COR-L47 (cell line): ENCODE results near the gene RBMS1.

Experiments used
- DNase-seq: peaks from one replicate; lab custom pipeline; 2025; lab: John Stamatoyannopoulos, UW

The RBMS1 gene

DNA sequence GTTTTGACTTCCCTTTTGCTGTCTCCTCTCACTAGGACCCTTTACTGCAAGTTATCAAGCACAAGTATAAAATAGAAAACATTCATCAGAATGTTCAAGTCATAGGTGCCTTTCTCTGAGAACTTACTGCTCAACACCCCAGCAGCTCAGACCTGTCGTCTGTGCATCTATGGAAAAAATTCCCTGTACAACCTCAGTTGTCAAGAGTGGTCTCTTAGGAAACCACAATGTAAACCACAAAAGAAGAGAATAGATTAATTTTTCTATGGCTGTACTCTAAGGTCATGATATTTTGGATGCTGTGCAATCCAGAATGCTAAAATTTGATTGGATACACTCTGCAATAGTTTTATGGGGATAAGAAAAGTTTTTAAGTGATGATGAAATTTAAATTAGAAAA is 84.1 kb downstream of the RBMS1 start:
- DNase-seq = no peak

DNA sequence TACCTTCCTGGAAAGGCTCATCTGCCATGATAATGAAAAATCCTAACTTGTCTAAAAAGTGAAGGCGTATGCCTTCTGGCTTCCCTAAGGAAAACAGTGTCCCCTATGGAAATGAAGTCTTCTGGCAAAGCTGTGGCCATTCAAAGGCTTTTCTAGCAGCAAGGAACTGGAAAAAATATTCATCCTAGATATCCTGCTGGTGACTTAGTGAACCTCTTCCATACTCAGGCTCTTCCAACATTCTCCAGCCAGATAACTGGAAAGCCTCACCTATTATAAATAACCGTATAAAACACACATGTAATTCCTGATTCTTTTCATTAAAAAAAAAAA is 84.7 kb downstream of the RBMS1 start:
- DNase-seq = no peak

DNA sequence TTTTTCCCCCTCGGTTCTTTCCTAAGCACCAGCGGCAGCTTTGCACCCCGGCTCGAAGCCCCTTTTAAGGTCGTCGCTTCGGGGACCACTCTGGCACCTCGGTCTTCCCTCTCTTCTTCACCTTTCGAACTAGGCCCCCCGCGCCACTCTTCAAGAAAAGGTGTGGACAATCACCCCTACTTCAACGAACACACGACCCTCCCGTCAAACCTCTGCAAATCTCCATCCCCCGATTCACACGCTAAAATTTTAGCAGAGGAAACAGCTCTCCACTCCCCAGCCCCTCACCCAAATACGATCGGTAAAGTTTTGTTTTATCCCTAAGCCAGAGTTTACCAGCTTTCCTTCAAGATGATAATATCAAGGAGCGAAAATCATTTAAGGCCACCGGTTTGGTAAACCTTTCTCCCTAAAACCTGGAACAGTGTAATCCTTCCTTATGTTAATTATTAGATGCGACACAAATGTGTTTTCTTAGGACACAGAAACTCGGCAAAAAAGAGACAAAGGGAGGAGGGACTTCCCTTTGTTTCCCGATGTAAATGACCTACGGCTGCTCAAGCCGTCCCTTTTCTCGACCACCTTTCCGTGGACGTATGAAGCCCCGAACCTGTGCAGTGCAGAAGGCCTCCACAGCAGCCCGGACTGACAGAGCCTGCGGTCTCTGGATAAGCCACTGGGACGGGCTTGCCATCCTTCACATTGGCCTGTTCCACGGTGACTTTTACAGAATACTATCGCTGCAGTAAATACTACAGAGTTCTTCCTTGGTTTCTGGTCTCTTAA is 85.2 kb downstream of the RBMS1 start:
- DNase-seq = no peak

DNA sequence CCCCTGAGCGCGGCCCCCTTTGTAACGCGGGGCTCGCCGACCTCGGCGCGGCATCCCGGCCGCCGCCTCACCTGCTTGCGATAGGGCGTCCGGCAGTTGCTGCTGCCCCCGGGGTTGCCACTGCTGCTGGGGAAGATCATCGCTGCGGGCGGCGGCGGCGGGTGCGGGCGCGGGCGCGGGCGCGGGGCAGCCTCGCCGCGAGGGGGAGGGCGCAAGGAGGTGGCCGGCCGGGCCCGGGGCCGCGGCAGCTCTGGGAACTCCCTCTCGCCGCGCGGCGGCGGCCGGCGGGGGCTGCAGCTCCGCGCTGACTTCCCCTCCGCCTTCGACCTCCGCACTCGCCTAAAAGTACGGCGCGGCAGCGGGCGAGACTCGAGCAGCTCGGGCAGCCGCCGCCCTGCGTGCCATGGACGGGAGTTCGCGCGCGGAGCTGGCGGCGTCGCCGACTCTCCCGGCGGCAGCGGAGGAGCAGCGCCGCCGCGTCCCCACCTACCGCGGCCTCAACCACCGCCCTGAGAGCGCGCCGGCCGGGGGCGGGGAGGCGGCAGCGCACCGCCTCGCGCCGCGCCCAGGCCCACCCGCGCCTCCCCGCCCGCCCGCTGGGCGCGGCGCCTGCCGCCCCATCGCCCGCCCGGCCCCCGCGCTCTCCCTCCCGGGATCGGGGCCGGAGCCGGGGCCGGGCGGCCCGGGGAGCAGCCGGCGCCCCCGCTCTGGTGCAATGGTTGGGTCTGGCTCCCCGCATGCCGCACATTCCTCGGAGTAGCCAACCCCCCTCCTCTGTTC is 86.0 kb downstream of the RBMS1 start:
- DNase-seq = peak; percentile 54

DNA sequence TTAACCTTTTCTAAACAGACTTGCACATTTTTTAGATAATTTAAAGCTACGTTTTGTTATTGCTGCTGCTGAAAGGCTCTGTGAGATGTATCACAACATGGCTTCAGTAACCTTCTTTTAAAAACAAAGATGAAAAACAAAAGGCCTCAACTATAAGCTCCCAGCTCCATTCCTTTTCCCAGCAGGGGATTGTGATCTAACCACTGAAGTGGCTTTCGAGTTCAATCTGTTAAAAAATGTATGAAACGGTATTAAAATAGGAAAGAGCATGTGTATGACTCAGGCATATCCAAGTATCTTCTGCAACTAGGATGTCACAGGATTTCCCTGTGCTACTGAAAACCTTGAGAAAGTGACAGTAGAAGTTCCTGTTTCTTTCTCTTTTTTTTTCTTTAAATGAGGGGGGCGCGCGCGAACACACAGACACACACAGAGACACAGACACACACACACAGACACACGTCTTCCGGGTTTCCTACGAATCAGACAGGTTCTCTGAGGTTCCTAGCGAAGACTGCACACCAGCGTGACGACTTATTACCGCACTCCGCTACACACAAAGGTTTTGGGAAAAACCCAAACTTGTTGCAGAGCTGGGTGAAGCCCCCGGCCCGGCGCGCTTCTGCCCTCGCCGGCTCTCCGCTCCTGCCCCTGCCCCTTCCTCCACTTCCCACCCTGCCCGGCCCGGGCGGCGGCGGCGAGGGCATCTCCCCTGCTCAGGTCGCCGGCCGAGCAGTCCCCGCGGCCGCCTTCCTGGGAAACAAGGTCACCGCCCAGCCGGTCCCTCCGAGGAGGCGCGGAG is 86.8 kb downstream of the RBMS1 start:
- peak; percentile 40 for DNase-seq

DNA sequence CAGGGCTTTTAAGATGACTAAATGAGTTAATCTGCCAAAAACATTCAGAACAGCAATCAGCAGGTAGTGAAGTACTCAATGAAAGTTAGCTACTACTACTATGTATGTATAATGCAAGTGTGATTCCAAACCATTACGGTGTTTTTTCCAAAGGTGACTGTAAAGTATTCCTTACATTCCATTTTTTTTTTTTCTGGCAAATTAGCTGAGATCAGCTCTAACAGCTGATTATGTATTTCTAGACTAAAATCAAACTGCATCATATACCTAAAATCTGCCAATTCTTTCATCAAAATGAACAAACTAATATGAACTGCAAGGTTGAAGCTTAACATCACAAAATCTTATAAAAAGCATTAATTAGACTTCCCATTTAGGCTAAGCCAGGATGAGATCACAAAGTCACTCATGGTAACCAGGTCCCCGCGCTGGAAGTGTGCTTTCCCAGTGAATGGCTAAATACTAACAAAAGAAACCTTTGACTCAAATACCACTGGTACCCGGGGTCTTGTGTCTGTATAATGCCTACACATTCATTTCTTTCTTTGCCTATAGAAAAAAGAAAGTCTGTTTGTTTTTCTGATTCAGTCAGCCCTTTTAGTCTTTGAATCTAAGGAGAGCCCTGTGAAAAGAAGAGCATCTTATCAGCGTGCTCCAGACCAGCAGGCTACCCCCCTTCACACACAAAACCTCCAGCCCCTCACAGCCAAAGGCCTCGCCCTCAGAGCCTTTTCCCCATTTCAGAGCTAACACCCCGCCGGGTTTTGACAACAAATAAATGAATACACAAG is 88.3 kb downstream of the RBMS1 start:
- no peak for DNase-seq

DNA sequence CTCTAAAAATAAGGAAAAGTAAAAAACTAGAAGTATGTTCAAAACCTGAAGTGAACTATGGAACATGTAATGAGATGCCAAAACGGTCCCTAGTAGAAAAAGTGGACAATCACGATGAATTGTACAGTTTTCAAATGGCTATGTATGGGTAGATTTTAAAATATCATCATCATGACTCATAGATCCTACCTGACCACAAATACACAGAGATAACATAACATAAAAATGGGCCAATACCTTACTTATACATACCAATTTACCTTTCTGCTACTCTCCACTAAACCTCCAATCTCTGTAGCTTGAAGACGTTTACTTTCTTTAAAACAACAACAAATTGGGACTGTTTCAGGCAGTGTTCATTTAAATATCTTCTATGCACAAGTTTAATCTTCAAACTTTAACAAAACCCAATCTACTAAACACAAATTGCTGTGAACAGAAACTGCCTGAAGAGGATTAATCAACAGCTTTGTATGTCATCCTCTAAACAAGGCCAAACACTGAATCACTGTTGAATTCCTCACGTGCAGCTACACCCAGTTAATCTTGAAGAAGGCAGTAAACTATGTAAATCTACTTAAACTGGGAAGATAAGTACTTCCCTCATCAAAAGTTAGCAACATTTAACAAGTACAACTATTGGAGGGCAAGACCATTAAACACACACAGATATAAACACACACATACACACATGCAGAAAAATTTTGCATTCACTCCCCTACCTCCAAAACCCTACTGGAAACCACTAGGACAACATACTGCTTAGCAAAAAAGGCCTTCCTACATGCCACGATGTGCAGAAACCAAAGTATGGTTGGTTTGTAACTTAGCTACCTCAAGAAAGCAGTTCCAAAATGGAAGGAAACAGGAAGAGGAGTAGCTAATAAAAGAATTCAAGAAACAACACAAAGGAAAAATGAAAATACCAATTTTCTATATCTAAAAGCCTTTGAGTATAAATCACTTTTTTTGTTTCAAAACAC is 90.3 kb downstream of the RBMS1 start:
- DNase-seq = no peak

DNA sequence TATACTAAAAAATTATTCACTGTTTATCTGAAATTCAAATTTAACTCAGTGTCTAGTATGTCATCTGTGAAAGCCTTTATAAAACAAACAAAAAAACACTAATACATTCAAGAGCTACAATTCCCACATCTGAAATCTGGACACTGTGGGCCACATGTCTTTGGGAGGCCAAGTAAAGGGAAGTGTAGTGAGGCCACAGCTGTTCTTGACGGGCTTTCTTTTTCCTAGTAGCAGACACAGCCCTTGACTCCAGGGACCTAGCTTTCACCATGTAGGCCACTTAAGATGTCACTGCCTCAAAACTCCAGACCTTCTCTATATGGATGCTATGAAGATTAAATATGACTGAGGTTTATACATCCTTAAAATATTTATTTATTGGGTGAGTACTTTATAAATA is 91.1 kb downstream of the RBMS1 start:
- no peak for DNase-seq

DNA sequence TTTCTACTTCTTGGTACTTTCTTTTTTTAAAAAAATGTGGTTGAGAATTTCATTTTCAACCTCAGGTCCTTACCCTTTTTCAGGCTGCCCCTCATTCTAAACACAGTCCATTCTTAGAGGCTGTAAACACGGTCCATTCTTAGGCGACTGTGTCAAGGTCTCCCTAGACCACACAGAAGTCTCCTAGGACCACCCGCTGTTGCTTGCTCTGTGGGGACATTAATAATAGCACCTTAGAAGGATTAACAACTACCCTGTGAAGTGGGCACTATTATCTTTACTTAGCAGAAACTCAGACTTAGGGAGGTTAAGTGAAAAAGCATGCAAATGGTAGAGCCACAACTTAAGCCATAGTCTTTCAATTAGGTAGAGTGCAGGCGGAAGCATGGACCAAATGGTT is 91.7 kb downstream of the RBMS1 start:
- DNase-seq = no peak

DNA sequence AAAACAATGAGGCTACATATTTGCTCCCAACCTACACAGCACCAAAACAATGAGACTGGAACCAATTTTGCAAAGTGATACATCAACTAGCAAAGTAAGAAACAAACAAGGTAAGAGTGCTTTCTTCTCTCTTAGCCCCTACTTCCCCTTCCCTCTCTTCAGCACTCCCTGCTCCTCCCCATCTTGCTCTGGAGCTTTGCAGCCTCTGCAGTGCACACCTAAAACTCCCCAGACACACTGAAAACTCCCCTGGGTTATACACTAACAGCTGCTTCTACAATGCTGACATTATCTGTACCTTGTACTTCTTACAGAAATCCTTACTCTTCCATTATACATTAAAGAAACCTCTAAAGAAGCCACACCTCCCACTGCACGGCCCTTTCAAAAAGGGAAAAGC is 93.7 kb downstream of the RBMS1 start:
- no peak for DNase-seq

DNA sequence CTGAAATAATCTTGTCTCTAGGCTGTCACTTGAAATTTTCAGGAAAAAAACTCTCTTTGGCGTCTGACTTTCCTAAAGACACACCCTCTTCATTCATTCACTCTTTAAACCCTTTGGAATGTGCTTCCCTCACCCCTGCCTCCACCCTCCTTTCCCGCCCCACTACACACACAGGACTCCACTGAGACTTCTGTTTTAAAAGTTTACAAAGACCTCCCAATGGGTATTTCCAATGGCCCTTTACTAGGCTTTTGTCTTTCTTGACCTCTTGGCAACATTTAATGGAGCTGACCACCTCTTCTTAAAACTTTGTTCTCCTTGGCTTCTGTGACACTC is 96.1 kb downstream of the RBMS1 start:
- no peak for DNase-seq

DNA sequence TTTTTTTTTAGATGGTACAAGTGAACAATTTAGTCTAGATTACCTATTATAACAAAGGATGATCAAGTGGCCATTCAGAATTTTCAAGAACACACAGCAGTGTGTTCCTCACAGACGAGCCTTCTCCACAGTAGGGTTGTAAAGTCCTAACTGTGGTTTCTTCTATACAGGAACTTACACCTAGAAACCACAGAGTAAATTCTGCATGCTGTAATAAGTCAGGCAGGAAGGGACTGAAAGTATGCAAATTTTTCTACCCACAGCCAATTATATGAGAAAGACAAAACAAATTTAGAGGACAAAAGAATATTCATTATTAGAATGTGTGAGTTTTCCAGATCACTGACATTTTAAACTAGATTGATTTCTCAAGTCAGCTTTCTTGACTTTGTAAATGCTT is 99.5 kb downstream of the RBMS1 start:
- DNase-seq = no peak

DNA sequence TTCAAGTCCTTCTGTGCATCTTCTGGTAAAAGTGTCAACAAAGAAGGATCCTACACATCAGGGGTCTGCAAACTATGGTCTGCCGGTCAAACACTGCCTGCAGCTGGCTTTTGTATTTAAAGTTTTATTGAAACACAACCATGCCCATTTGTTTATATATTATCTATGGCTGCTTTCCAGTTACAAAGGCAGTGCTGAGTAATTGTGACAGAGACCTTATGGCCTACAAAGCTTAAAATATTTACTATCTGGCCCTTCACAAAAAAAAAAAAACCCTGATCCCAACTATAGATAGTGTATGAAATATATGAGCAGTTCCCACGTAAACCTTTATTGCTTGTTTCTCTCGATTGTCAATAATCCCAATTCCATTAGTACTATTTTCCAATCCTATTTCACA is 101.4 kb downstream of the RBMS1 start:
- DNase-seq = no peak

DNA sequence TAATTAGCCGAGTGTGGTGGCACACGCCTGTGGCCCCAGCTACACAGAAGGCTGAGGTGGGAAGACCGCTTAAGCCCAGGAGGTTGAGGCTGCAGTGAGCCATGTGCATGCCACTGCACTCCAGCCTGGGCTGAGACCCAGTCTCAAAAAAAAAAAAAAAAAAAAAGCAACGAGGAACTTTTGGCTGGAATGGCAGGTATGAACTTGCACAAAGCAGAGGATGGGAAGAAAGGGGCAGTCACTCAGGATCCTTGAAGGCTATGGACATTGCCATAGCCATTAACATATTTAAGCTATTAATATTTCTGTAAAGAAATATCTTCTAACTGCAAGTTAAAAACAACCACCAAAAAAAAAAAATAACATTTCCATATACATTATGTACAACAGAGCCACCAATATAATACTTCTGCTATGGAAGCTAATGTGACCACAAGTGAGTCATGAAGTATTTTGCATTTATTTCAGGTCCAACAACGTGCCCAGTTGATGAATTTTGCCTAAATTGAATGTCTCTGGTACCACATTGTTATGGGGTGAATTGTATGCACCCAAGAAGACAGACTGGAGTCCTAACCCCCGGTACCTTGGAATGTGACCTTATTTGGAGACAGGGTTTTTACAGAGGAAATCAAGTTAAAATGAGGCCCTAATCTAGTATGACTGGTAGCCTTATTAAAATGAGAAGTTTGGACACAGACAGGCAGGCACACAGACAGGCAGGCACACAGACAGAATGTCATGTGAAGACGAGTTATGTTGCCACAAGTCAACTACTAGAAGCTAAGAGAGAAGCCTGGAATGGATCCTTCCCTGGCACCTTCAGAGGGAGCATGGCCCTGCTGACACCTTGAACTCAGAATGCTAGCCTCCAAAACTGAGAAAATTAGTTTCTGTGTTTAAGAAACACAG is 102.8 kb downstream of the RBMS1 start:
- DNase-seq = no peak

DNA sequence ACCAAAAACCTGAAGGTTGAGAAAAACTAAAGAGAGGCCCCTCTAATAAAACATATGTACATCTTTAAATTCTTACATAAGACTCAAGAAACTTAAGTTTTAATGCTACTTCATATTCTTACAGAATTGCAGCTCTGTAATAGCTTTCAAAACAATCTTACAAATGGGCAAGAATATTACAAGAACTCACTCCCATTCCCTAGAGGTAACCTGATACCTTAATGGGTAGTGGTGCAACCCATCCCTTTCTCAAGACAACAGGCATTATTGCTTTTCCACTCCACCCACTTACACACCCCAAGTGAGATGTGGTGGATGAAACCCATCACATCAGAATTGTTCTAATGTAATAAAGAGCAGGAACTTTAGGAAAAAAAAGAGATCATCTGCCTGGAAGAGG is 103.7 kb downstream of the RBMS1 start:
- no peak for DNase-seq

DNA sequence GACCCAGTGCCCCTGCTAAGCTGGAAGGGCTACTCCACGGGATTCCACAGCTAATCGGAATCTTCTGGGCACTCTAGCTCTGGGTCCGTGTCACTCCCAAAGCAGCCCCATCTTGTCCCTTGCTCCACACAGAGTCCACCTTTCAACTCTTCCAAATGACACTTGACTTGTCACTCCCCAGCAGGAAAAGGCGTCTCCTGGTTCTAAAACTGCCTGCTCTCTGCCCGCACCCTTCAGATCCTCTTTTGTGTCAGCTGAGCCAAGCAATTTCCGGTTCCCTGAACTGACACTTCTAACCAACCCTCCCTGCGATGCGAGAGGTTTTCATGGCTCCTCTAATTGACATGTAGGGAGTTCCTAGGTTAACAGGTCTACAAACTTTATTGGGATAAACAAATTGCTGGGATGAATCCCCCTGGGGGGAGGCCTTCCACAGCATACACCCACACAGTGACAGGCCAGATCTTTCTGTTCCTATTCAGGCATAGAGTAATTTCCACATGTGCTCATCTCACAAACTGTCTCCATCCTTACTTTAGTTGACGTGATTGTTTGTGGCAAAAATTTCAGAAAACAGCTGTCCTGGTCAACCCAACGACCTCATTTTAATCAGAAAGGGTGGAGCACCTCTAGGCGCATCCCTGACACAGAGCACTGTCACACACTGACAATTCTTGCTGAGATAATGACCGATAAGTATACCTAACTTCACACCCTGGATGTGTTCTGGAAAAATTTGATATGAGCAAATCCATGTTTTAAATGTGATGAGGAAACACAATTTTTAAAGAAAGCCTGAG is 104.9 kb downstream of the RBMS1 start:
- DNase-seq = no peak

DNA sequence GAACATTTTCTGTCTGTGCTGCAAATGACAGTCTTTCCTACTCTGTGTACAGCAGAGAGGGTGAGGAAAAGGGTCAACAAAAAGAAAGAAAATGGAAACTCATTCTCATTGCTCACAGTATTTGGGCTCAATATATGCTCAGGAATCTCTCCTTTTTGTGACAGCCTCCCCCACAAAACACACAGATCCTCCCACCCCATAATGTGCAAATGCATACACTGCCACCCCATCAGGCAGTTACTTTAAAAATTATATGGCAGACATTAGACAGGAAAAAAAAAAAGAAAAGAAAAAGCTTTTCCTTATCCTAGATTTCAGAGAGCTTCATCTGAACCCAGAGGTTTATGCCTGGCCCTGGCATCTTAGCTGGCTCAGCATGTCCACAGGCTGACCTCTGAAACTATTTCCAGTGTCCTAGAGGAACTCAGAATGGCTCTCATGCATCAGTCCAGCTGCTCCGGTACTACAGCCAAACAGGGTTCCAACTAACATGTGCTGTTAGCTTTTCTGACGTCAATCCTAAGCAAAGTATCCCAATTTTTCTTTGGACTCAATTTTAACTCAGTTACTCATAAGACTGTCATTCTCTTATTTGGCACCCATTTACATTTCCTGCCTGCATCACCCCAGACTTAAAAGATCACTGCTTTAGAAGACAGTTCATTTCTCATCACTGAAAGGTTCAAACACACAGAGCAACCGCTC is 105.9 kb downstream of the RBMS1 start:
- no peak for DNase-seq

DNA sequence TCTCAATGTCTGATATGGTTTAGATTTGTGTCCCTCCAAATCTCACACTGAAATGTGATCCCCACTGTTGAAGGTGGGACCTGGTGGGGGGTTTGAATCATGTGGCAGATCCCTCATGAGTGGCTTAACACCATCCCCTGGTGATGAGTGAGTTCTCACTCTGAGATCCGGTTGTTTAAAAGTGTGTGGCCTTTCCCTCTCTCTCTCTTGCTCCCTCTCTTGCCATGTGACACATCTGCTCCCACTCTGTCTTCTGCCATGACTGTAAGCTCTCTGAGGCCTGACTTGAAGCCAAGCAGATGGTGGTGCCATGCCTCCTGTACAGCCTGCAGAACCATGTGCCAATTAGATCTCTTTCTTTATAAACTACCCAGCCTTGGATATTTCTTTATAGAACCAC is 108.8 kb downstream of the RBMS1 start:
- DNase-seq = no peak
